Measurements from ENCODE around the gene PTPN21. TPM values are rescaled to one million over a fixed set of nuclear protein-coding genes. Genes with fewer than 3 reads are reported as not detected.

Gene PTPN21
- total and polyA plus RNA-seq, 2 of the 13 experiments (the other 11 are each of a cell fraction or from before 2014, with no cell fraction given), result 2.0 to 3.7 TPM

GRCh38 chr14:88492272-88493089, 62.3 kb downstream of the PTPN21 start (continued):
- TF ChIP-seq FOXK1 (CRISPR knock-in tag; IDR thresholded peaks at IDR 0.05; ENCODE audit: borderline replicate concordance, low read depth) (0 out of 2 replicates have a peak, but pooled peaks have one; percentile 31), FOXA3 (CRISPR knock-in tag; IDR thresholded peaks at IDR 0.05) (peak; percentile 83), RAD21 (CRISPR knock-in tag; IDR thresholded peaks at IDR 0.05) (peak; percentile 72), HNF1A (IDR thresholded peaks at IDR 0.05; ENCODE audit: low read depth) (no peak), HNF1A (CRISPR knock-in tag; IDR thresholded peaks at IDR 0.05; ENCODE audit: borderline replicate concordance) (no peak), MAX (IDR thresholded peaks at IDR 0.05) (no peak), IRF9 (CRISPR knock-in tag; IDR thresholded peaks at IDR 0.05; ENCODE audit: borderline replicate concordance) (0 out of 2 replicates have a peak, but pooled peaks have one; percentile 46), ZNF691 (CRISPR knock-in tag; IDR thresholded peaks at IDR 0.05; ENCODE audit: borderline replicate concordance, low read depth) (0 out of 2 replicates have a peak, but pooled peaks have one; percentile 39), ZNF670 (CRISPR knock-in tag; IDR thresholded peaks at IDR 0.05; ENCODE audit: borderline replicate concordance) (no peak), SALL1 (CRISPR knock-in tag; IDR thresholded peaks at IDR 0.05) (0 out of 2 replicates have a peak, but pooled peaks have one; percentile 24), STAG1 (CRISPR knock-in tag; IDR thresholded peaks at IDR 0.05) (peak; percentile 77), AGO1 (IDR thresholded peaks at IDR 0.05; ENCODE audit: low read depth, low read length, poor library complexity, severe bottlenecking) (no peak), PATZ1 (CRISPR knock-in tag; IDR thresholded peaks at IDR 0.05) (0 out of 2 replicates have a peak, but pooled peaks have one; percentile 17), ZBTB33 (CRISPR knock-in tag; IDR thresholded peaks at IDR 0.05) (peak; percentile 7; the same call in 1 of the 2 replicates), SMC3 (IDR thresholded peaks at IDR 0.05; ENCODE audit: low read length) (peak; percentile 96)
